Endodermal cell (in vitro differentiated cells): ENCODE data around the gene CDC14B. TPM values are rescaled to one million over a fixed set of nuclear protein-coding genes. Genes with fewer than 3 reads are reported as not detected.

ENCODE experiments used
- DNase-seq: peaks from one replicate; pipeline ENCODE4 v3.0.0-alpha.2; 2017
- H3K27ac ChIP-seq: 2 replicates; pipeline ENCODE4 v1.5.1; 2013; ENCODE audit warnings: mild to moderate bottlenecking, low read depth, low read length, moderate library complexity
- H3K27me3 ChIP-seq: 2 replicates; pipeline ENCODE4 v1.6.1; 2013; ENCODE audit warnings: mild to moderate bottlenecking, low read length, moderate library complexity; ENCODE audit not compliant: insufficient read depth, control insufficient read depth, poor library complexity, severe bottlenecking
- H3K36me3 ChIP-seq: 2 replicates; pipeline ENCODE4 v1.7.0; 2013; ENCODE audit warnings: mild to moderate bottlenecking, low read length, moderate library complexity; ENCODE audit not compliant: control insufficient read depth, insufficient read depth
- H3K4me1 ChIP-seq: one replicate; pipeline ENCODE4 v1.7.0; 2013; ENCODE audit warnings: low read length; ENCODE audit not compliant: control insufficient read depth, insufficient read depth
- H3K4me3 ChIP-seq: 2 replicates; pipeline ENCODE4 v1.5.1; 2013; ENCODE audit warnings: mild to moderate bottlenecking, low read length, moderate library complexity
- H3K9ac ChIP-seq: 2 replicates; pipeline ENCODE4 v1.6.1; 2013; ENCODE audit warnings: mild to moderate bottlenecking, low read length, moderate library complexity; ENCODE audit not compliant: poor library complexity, severe bottlenecking; ENCODE audit errors: extremely low read depth
- H3K9me3 ChIP-seq: 2 replicates; pipeline ENCODE4 v1.6.1; 2013; ENCODE audit warnings: mild to moderate bottlenecking, low read length, moderate library complexity; ENCODE audit not compliant: control insufficient read depth
- H3K27ac Mint-ChIP-seq: 2 replicates; pipeline ENCODE4 v1.8.0; 2020; ENCODE audit warnings: mixed read lengths
- H3K27me3 Mint-ChIP-seq: 2 replicates; pipeline ENCODE4 v1.8.0; 2021; ENCODE audit warnings: mild to moderate bottlenecking, mixed read lengths; ENCODE audit not compliant: insufficient read depth
- H3K36me3 Mint-ChIP-seq: 2 replicates; pipeline ENCODE4 v1.8.0; 2020; ENCODE audit warnings: low read depth, mixed read lengths
- H3K4me1 Mint-ChIP-seq: 2 replicates; pipeline ENCODE4 v1.8.0; 2020; ENCODE audit warnings: mixed read lengths
- H3K4me3 Mint-ChIP-seq: 2 replicates; pipeline ENCODE4 v1.8.0; 2020; ENCODE audit warnings: mild to moderate bottlenecking, moderate library complexity, mixed read lengths
- H3K9me3 Mint-ChIP-seq: 2 replicates; pipeline ENCODE4 v1.8.0; 2020; ENCODE audit warnings: mild to moderate bottlenecking, mixed read lengths
- WGBS, 2 experiments: methylation state at CpG; one replicate each; pipeline versions ENCODE4 v1.1.5 to v1.1.7; 2013; ENCODE audit warnings: missing lambda C conversion rate in 2 of 2, mixed read lengths in 1 of 2; ENCODE audit not compliant: insufficient coverage in 1 of 2, insufficient read length in 1 of 2; 5-methylcytosine and 5-hydroxymethylcytosine counted together
- total RNA-seq, 2 donors: library from RNA; stranded (reverse); fragmentation: NEBNext Ultra II Directional in 1 of 2; extraction: Animal tissue kit (Norgen Biotek cat#: 25700) in 1 of 2; gene quantifications; 2 replicates in 1 of 2; 3 replicates in 1 of 2; pipeline ENCODE4 v1.2.1, GENCODE V29; 2021
- TF ChIP-seq, protein P1 (sequence below): fragments of 200-600 bp; sonication (generic); conservative IDR thresholded peaks from 2 replicates; pipeline ENCODE4 v1.5.0; 2021; ENCODE audit warnings: antibody characterized with exemption, mild to moderate bottlenecking

The CDC14B gene
- total RNA-seq, 2 donors from 2014 or later, result 47.5 to 48.3 TPM

DNA sequence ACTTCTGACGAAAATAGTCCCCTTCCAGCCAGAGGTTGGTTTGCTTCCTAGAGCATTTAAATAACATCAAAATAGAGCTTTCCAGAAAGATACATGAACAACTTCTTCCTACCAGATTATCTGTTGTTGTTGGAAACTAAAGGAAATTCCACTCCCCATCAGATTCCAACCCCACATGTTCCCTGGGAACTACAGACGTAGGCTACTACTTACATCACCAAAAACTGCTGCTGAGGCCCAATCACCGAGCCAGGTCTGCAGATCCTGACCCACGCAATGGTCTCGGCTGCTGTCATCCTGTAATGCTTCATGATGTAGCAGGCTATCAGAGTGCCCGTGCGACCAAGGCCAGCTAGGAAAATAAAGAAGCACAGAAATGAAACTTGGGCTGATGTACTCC is 96.3 kb downstream of the CDC14B start:
- Histone ChIP-seq H3K9ac (no peak overlapping the region), H3K27ac (no peak overlapping the region), H3K4me3 (no peak overlapping the region), H3K27me3 (no peaks in the 10 kb centered on the region), H3K36me3 (peaks cover 36% of the 10 kb centered on the region), H3K9me3 (no peaks in the 10 kb centered on the region), H3K4me1 (no peaks in the 10 kb centered on the region)
- WGBS, 2 experiments, result 91 to 97% methylated on average over 6 to 7 of the region's 7 CpGs
- no peak overlapping the region for H3K27ac Mint-ChIP-seq
- H3K9me3 Mint-ChIP-seq, result no peaks in the 10 kb centered on the region
- no peak for DNase-seq
- no peaks in the 10 kb centered on the region for H3K27me3 Mint-ChIP-seq
- TF ChIP-seq, protein P1, sequence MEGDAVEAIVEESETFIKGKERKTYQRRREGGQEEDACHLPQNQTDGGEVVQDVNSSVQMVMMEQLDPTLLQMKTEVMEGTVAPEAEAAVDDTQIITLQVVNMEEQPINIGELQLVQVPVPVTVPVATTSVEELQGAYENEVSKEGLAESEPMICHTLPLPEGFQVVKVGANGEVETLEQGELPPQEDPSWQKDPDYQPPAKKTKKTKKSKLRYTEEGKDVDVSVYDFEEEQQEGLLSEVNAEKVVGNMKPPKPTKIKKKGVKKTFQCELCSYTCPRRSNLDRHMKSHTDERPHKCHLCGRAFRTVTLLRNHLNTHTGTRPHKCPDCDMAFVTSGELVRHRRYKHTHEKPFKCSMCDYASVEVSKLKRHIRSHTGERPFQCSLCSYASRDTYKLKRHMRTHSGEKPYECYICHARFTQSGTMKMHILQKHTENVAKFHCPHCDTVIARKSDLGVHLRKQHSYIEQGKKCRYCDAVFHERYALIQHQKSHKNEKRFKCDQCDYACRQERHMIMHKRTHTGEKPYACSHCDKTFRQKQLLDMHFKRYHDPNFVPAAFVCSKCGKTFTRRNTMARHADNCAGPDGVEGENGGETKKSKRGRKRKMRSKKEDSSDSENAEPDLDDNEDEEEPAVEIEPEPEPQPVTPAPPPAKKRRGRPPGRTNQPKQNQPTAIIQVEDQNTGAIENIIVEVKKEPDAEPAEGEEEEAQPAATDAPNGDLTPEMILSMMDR, result no peak
- no peaks in the 10 kb centered on the region for H3K4me1 Mint-ChIP-seq
- H3K4me3 Mint-ChIP-seq, result no peak overlapping the region
- H3K36me3 Mint-ChIP-seq, result peaks cover 68% of the 10 kb centered on the region

DNA sequence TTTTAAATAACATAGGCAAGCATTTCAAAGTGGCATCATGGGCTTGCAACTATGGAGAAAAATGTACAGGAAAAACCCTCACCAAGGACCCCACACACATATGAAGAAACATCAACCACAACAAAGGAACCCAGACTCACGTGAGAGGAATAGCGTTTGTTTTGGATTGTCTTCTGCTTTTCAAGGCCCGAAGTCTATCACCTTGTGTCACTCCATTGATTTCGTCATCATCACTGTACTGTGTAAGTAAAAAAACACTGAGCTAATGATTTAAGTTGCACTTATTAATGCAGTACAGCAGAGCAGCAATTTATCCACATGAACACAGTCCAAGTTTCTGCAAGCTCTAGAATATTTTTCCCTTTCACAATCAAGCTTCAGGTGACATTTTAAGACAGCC is 97.3 kb downstream of the CDC14B start:
- H3K9me3 Mint-ChIP-seq, result no peaks in the 10 kb centered on the region
- H3K4me3 ChIP-seq, result no peak overlapping the region
- no peak for DNase-seq
- no peak overlapping the region for H3K9ac ChIP-seq
- H3K4me3 Mint-ChIP-seq, result no peak overlapping the region
- H3K36me3 ChIP-seq, result peaks cover 36% of the 10 kb centered on the region
- 90 to 97% methylated on average over 4 of the region's 4 CpGs for WGBS, 2 experiments
- TF ChIP-seq, protein P1, result no peak
- no peaks in the 10 kb centered on the region for H3K9me3 ChIP-seq
- H3K4me1 Mint-ChIP-seq, result no peaks in the 10 kb centered on the region
- H3K36me3 Mint-ChIP-seq, result peaks cover 62% of the 10 kb centered on the region
- H3K27ac ChIP-seq, result no peak overlapping the region
- H3K27ac Mint-ChIP-seq, result no peak overlapping the region
- no peaks in the 10 kb centered on the region for H3K27me3 ChIP-seq
- no peaks in the 10 kb centered on the region for H3K4me1 ChIP-seq
- no peaks in the 10 kb centered on the region for H3K27me3 Mint-ChIP-seq

DNA sequence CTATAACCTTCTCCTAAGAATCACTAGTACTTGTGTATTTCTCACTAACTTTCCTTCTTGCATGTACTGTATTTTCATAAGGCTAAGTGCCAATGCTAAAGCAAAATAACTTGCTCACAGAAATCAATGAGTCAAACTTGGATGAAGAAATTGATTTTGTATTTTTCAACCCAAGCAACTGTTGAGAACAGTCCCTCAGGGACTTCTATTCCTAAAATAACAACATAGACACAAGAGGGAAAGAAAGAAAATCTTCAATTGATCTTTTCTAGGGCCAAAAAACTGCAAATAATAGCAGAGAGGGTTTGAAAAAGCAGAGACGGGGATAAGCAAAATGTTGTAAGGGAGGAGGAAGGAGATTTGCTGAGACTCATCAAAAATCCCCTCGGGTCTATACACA is 99.9 kb downstream of the CDC14B start:
- H3K4me1 Mint-ChIP-seq, result no peaks in the 10 kb centered on the region
- no peaks in the 10 kb centered on the region for H3K9me3 Mint-ChIP-seq
- WGBS, 2 experiments, result 96% methylated on average over 2 of the region's 2 CpGs; no CpG with 5 or more reads in 1 of the 2 experiments
- Histone ChIP-seq H3K9me3 (no peaks in the 10 kb centered on the region), H3K36me3 (peaks cover 40% of the 10 kb centered on the region), H3K27ac (no peak overlapping the region), H3K4me3 (no peak overlapping the region), H3K4me1 (no peaks in the 10 kb centered on the region), H3K27me3 (no peaks in the 10 kb centered on the region), H3K9ac (no peak overlapping the region)
- DNase-seq, result no peak
- peaks cover 46% of the 10 kb centered on the region for H3K36me3 Mint-ChIP-seq
- TF ChIP-seq, protein P1, result no peak
- no peak overlapping the region for H3K4me3 Mint-ChIP-seq
- H3K27me3 Mint-ChIP-seq, result no peaks in the 10 kb centered on the region
- H3K27ac Mint-ChIP-seq, result no peak overlapping the region
